Caki2 (cell line): ENCODE measurements around the gene ACBD6. TPM values are rescaled to one million over a fixed set of nuclear protein-coding genes. Genes with fewer than 3 reads are reported as not detected.
A peak's percentile ranks its signal among the peaks of the same experiment; 100 is the strongest.

Source experiments
- DNase-seq: peaks from one replicate; pipeline ENCODE4 v3.0.0-alpha.2; 2015; ENCODE audit warnings: low read depth
- in situ Hi-C: cut with HindIII; loops from 2 replicates; pipeline ENCODE4 v1.10.0; 2016; ENCODE audit warnings: low sequenced_read_pairs, low pct_unique_long_range_greater_than_20kb, mixed read lengths
- total RNA-seq: library from RNA; depleted of rRNA; stranded (reverse); fragments of >200 nt; shearing (Covaris generic); gene quantifications from 2 replicates; pipeline ENCODE4 v1.2.3, GENCODE V29; 2014; ENCODE audit warnings: low replicate concordance

ACBD6 gene
- total RNA-seq, 1 experiment from 2014 or later = 44.2 TPM

DNA sequence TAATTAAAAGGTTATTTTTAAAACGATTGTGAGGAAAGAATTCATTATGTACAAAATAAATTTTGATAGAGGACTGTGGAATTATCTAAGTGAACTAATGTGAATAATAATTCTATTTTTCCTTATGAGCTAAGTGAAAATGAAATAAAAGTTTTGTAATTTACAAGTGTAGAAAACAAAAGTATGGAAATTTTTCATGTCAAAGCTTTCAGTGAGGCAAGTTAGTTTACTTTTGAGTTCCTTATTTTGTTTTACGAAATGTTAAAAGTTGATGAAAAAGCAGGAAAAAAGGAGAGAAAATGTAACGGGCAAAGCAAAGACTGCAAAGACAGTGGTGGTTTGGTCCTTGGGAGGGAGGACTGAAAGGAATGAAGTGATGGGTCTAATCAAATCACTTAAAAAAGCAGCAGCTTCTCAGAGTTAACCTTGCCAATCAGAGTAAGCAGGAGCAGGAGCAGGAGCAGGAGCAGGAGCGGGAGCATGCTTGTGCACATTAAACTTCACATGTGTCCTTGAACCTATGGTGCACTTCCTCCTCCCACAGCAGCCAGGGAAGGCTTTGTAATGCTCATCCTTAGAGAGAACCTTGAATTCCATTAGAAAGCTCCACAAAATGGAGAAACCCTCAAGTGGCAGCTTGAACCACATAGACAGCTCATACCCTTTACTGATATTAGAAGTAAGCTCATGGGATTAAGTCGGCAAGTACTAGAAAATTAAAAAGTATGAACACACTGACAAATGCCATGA lies 139.0 kb downstream of the ACBD6 start:
- DNase-seq = no peak
- in situ Hi-C loops = no loop called here

DNA sequence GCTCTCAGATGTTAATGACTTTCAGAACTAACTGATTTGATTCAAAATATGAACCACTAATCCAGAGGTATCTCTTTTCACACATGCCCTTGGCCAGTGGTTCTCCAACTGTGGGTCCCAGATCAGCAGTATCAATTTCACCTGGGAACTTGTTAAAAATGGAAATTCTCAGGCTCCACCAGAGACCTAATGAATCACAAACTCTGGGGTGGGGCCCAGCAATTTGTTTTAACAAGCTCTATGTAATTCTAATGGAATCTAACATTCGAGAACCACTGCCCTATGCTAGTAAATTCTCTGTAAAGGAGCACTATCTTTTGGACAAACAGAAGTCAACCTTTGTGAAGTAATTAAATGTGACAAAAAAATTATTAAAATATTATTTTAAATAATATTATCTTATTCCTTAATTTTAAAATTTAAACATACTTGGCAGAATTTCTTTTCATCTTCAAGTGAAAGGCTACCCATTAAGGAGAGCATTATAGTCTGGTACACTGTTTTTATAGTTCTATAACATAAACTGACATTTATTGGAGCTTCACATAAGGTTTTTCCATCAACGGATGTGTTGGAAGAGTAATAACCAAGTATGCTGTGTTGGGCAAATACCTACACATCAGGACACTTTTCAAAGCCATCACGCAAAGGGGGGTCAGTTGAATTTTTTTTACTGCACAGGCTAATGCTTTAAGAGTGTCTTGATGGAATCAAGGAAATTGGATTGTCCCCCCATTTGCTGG lies 141.9 kb downstream of the ACBD6 start:
- in situ Hi-C loops = no loop called here
- DNase-seq = no peak

DNA sequence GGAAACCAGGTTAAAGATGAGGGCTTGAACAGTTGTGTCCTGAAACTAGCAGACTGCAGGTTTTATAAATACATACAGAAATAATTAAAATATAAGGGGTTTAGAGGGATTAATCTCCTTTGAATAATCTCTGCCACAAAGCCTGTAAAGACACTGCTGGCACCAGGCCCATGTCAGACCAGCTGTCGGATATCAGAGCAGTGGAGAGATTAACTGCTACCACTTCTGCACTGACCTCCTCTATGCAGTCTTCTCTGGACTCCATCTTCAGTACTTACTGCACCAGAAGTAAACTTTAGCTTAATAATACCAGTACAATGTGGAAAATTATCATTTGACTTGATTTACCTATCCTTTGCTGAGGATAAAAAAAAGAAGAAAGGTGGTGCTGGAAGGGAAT lies 143.7 kb downstream of the ACBD6 start:
- DNase-seq = no peak
- in situ Hi-C loops = no loop called here

DNA sequence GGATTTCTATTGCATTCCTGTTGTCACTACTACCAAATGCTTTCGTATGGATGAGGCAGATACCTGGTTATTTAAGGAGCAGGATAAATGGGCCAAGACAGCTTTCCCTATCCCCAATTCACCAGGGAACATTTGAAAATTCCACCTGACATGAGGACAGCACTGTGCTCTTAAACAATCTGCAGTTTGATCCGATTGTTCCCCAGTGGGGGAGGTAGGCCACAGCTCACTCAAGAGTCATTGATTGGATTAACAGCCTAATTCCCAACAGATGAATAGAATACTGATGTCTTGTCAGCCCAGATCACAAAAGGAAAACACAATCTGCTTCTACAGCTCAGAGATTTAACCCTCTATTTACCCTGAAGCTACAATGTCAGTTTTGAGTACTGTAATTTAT lies 148.4 kb downstream of the ACBD6 start:
- DNase-seq = no peak
- in situ Hi-C loops = no loop called here

DNA sequence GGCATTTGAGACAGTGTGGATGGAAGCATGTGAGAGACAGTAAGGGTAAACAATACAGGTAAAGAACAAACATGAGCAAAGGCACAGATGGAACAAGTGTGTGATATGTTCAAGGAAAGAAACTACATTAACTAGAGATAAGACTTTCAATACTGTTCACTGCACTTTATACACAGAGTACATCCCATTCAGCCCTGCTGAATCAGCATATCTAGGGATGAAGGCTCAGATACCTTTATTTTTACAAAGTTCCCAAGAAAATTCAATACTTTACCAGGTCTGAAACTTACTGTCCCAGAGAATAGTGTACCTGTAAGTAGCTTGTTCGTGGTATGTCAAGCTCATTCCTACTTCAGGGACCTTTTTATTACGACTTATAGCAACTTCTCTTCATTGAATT lies 149.8 kb downstream of the ACBD6 start:
- in situ Hi-C loops = no loop called here
- no peak for DNase-seq

DNA sequence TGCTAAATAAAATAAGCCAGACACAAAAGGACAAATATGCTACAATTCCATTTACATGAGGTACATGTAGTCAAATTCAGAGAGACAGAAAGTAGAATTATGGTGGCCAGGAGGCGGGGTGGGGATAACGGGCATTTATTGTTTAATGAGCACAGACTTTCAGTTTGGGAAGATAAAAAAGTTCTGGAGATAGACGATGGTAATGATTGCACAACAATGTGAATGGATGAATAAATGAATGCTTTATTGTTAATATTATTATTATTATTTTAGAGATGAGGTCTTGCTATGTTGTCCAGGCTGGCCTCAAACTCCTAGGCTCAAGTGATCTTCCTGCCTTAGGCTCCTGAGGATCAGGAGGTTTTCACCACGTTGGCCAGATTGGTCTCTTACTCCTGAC lies 150.4 kb downstream of the ACBD6 start:
- in situ Hi-C loops = no loop called here
- no peak for DNase-seq

DNA sequence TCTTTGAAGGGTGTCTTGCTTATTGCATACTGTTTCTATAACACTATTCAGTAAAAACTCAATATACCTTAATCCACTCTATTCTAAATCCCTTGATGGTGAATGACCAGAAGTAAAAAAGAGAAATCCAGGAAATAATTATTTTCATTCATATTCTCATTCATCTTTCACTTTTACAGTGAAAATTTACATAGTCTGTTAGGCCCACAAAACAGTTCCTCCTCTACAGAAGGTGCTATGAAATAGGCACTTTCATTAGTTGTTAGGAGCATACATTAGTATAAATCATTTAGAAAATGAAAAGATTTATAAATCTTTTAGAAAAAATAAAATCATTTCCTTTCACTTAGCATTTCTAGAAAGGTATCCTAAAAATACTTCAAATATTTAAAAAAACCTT lies 157.2 kb downstream of the ACBD6 start:
- no peak for DNase-seq
- in situ Hi-C loops = no loop called here

DNA sequence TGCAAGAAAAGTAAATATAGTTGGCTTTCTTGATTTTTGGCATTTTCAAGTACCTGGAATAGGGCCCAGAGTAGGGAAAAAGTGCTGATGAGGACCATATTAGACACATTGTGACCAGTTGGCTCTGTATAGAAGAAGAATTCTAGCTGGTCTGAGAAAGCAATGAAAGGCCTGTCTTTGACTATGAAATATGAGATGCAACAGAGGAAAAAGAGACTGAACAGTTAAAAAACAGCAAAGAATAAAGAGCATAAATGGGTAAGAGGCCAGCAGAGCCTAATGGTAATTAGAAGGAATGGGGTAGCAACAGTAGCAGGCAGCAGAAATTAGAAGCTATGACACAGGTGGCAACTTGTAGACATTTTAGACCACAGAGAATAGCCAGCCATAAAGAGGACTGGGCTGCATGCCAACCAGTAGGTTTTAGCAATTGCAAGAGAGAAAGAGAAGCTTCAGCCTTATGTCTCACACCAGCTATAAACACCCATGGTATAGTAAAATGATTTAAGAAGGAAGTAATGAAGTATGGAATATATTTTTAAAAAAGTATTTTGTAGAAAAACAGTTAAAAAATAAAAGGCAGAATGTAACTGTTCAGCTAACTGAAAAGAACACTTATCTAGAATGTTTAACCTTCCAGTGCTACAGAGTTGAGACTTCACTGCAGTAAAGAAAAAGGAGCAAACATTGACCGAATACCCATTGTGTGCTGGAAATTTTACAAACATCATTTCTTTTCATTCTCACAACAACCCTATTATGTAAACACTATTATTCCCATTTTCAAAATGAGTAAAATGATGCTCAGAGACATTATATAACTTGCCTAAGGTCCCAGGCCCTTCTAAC lies 158.2 kb downstream of the ACBD6 start:
- in situ Hi-C loops = no loop called here

DNA sequence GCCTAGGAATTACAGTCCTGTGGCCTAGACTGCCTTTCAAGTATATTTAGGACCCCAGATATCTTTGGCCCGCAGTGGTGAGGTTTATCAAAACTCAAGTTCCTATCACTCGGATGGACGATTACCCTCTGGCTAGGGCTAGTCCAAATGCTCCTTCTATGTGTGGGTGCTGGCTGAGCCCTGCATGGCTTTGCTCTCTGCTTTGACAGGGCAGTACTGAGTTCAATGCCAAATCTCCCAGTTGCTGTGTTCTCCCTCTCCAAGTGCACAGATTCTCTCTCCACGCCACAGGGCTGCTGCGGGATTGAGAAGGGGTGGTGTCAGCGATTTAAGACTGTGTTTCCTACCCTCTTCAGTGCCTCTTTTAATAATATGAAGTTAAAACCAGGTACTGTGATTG lies 175.3 kb downstream of the ACBD6 start:
- in situ Hi-C loops = no loop called here
- DNase-seq = no peak

More for the DNA sequence above, 158.2 kb downstream of the ACBD6 start:
- no peak for DNase-seq

DNA sequence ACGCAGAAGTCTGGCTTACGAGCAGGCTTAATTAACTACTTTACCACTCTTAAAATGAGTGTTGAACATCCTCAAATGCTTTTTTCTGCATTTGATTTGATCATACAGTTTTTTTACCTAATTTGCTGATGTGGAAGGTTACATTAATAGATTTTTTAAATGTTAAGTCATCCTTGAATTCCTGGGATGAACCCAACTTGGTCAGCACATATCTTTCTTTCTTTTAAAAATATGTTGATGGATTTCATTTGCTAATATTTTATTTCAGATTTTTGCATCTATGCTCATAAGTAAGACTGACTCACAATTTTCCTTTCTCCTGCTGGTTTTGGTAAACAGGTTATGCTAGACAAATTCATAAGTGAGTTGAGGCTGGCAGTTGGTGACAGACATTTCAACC lies 189.5 kb downstream of the ACBD6 start:
- no peak for DNase-seq
- in situ Hi-C loops = no loop called here

DNA sequence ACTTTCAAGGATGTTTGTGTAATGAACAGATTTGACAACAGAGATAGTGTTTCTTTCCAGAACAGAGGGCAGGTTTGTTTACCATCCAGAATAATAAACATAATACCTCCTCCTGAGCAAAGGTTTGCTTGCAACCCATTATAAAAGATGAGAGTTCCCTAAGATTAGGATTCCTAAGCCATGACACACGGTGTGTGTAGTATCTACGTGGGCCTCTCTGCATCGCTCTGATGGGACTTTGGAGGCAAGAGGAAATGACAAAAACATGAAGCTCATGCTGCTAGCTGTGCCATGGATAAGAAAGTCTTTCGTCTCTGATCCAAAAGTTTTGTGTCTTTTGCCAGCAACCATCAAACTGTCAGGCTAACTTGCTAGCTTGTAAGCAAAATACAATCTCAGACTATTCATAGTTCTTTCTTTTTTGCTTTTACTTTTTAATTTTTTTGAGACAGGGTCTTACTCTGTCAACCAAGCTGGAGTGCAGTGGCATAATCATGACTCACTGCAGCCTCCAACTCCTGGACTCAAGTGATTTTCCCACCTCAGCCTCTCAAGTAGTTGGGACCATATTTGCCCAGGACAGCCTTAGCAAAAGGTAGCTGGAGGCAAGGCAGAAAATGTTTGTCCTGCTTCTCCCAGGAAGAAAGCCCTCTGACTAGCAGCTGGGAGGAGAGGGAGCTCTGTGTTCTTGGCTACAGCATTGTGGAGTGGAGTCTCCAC lies 191.2 kb downstream of the ACBD6 start:
- in situ Hi-C loops = no loop called here

DNA sequence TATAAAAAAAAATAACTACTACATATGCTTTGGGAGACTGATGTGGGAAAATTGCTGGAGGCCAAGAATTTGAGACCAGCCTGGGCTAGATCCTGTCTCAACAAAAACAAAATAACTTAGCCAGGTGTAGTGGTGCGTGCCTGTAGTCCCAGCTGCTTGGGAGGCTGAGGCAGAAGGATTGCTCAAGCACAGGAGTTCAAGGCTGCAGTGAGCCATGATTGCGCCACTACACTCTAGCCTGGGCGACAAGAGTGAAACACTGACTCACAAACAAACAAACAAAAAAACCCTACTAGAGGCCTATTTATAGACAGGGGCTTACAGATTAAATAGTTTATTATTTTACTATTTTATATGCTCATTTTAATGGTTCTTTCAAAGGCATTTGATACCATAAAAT lies 192.3 kb downstream of the ACBD6 start:
- in situ Hi-C loops = no loop called here
- DNase-seq = peak; percentile 8

More for the DNA sequence above, 191.2 kb downstream of the ACBD6 start:
- no peak for DNase-seq

DNA sequence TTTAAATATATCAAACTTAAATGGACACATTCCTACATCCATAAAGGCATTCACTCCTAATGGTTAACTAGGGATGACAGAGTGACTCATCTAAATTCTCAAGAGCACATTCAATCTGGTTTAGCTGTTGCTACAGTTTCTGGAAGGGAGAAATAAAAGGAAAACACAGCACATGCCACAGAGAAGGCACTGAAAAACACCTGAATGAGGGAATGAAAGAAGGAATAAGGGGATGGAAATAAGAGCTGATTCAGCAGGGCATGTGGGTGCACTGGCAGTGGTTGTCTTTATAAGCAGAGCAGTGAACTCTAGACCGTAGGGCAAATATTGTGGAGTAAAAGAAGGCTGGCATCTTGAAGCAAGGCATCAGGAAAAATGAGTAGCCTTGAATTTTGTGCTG lies 193.0 kb downstream of the ACBD6 start:
- DNase-seq = peak; percentile 77
- in situ Hi-C loops = no loop called here

DNA sequence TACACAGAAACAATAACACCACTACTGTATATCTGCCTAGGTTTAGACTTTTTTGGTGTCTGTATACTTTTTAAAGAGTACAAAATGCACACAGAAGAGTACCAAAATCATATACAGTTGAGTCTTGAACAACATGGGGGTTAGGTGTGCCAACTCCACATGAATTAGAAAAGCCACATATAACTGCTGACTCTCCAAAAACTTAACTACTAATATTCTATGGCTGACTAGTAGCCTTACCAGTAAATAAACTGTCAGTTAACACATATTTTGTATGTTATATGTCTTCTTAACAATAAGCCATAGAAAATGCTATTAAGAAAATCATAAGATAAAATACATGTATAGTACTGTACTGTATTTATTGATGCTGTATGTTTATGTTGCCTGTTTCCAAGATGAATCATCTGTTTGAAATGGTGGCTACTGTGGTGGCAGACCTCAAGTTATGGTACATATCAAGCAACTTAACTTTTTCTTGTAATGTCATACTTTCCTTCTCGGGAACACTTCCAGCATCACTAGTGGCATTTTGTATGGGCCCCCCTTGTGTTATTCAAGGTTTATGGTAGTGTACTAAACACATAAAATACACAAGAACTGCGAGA lies 201.1 kb downstream of the ACBD6 start:
- in situ Hi-C loops = no loop called here
- DNase-seq = no peak

DNA sequence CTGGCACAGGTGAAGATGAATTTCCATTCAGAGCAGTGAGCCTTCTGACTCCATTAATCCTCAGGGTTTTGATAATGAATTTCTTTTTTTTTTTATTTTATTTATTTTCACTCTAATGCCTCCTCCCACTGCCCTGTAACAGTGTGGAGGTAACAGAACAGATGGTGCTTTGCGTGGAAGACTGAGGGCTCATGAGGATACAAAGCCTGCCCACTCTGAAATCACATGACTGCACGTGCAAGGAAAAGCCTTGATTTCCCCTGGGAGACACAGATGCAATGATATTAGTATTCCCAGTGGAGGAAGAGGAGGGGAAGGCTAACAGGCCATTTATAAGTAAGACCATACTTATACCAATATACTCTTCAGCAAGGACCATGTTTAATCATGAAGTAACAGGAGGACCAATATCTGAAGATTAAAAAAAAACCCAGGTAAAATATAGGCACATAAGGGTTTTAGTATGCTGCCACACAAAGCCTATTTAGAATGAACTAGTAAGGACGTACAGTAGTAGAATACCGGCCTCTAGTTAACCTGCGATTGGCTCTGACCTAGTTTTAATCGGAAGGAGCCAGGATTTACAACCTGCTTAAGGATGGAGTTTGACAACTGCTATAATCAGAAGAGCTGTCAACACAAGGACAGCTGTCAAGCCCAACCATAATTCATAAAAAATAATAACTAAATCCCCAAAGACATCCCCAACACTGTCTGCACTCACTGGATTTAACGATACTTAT lies 202.7 kb downstream of the ACBD6 start:
- in situ Hi-C loops = no loop called here

DNA sequence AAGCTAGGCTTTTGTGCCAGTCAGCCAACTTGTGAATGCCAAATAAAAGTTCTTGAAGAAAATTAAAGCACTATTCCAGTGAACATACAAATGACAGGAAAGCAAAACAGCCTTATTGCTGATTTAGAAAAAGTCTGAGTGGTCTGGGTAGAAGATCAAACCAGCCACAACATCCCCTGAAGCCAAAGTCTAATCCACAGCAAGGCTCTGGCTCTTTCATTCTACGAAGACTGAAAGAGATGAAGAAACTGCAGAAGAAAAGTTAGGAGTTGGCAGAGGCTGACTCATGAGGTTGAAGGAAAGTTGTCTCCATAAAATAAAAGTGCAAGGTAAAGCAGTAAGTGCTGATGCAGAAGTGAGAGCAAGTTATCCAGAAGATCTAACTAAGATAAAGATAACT lies 206.4 kb downstream of the ACBD6 start:
- in situ Hi-C loops = no loop called here
- DNase-seq = no peak

More for the DNA sequence above, 202.7 kb downstream of the ACBD6 start:
- no peak for DNase-seq

DNA sequence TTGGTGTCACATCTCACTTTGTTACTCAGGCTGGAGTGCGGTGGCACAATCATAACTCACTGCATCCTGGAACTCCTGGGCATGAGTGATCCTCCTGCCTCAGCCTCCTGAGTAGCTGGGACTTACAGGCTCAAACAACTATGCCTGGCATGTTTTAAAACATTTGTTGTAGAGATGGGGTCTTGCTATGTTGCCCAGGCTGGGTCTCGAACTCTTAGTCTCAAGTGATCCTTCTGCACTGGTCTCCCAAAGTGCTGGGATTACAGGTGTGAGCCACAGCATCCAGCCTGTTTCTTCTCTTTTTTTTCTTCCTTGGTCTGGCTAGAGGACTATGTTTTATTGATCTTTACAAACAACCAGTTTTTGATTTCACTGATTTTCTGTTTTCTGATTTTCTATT lies 207.7 kb downstream of the ACBD6 start:
- no peak for DNase-seq
- in situ Hi-C loops = no loop called here
